ENCODE results near the gene MRPS22.

- TF ChIP-seq POLR2AphosphoS5 (IDR thresholded peaks at IDR 0.05) (peak in 1 of 3 donors; percentile 15), CTCF (IDR thresholded peaks at IDR 0.05) (peak; percentile 67 to 97 (median 92)), POLR2A (IDR thresholded peaks at IDR 0.05) (no peak)
Observed at GRCh38 chr3:139329364-139329850, 14.4 kb upstream of the MRPS22 start.
